Fibroblast of mammary gland (primary cell): Measurements from ENCODE around the gene ZSCAN5C.
"Not testable (repeated sequence)": the region's sequence is repeated elsewhere in the genome, so short reads cannot be mapped to it uniquely, and the experiment has no call there.

Experiments
- DNase-seq: peaks from one replicate; pipeline ENCODE4 v3.0.0-alpha.2; 2010; ENCODE audit warnings: low read depth
- H3K4me3 ChIP-seq: 2 replicates; pipeline ENCODE4 v1.5.1; 2011; ENCODE audit warnings: low read depth, mild to moderate bottlenecking, low read length, moderate library complexity; ENCODE audit not compliant: control insufficient read depth
- CTCF ChIP-seq: conservative IDR thresholded peaks from 2 replicates; pipeline ENCODE4 v1.5.1; 2011; ENCODE audit warnings: low read depth, low read length, inconsistent platforms; ENCODE audit not compliant: control insufficient read depth, insufficient read depth

The ZSCAN5C gene

GRCh38 chr19:56174086-56174485 is 28.0 kb upstream of the ZSCAN5C start:
- no peak for TF ChIP-seq CTCF

DNA sequence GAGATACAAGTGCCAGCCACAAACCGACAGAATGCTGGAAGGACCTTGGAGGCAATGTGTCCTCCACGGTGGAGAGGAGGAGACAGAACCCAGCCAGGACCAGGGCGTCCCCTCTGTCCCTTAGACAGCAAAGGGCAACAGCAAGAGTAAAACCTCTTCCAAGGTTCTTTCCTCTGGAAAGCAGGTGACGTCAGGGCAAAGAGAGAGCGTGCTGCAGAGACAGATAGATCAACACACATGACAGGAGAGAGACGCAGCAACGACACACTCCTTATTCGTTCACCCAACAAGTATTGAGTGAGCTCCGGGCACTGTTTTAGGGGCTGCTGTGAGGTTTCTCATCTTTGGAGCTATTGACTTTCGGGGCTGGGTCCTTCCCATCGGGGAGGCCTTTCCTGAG is 27.5 kb upstream of the ZSCAN5C start:
- H3K4me3 ChIP-seq, result no peak overlapping the region
- no peak for DNase-seq
- TF ChIP-seq CTCF, result no peak

More at GRCh38 chr19:56174086-56174485, 28.0 kb upstream of the ZSCAN5C start:
- no peak for DNase-seq
- no peak overlapping the region for H3K4me3 ChIP-seq

DNA sequence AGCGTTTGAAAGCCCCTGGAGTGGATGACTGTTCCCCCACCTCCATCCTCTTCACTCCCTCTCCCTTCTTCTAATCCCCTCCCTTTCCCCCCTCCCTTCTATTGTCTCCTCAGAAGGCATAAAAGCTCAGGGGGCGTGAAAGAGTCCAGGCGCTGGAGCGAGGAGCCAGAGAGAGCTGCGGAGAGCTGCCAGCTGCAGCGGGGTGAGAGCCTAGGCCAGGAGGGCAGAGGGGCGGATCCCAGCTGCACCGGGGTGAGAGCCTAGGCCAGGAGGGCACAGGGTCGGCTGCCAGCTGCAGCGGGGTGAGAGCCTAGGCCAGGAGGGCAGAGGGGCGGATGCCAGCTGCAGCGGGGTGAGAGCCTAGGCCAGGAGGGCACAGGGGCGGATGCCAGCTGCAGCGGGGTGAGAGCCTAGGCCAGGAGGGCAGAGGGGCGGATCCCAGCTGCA is 26.2 kb upstream of the ZSCAN5C start, which contains the start of gene GALP:
GALP (plus strand) TSS at position 148 of the 447 bp plus-strand sequence. CDS start 1,101 bp downstream, outside the sequence.
- not testable (repeated sequence) for H3K4me3 ChIP-seq, DNase-seq

GRCh38 chr19:56176310-56176709 is 25.8 kb upstream of the ZSCAN5C start:
- not testable (repeated sequence) for DNase-seq

GRCh38 chr19:56176881-56177280 is 25.2 kb upstream of the ZSCAN5C start:
- no peak for DNase-seq
- no peak for TF ChIP-seq CTCF
- no peak overlapping the region for H3K4me3 ChIP-seq

More at GRCh38 chr19:56176310-56176709, 25.8 kb upstream of the ZSCAN5C start:
- H3K4me3 ChIP-seq, result not testable (repeated sequence)

DNA sequence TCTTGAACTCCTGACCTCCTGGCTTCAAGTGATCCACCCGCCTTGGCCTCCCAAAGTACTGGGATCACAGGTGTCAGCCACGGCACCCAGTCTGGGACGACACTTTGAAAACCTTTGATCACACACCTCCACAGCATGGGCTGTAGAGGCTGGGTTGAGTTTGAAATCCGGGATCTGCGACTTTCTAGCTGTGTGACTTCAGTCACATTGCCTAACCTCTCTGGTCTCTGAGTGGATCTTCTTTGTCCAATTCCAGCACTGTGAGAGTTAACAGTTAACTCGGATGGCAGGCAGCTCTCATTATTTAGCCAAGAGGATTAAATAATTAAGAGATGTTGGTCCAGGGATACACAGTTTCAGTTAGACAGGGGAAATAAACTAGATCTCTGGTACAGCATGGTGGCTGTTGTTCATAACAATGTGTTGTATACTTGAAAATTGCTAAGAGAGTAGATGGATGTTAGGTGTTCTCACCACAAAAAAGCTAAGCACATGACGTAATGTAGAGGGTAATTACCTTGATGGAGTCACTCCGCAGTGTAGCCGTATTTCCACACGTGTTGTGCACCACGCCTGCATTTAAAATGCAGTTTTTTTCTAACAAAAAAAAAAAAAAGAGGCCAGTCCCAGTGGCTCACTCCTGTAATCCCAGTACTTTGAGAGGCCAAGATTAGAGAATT is 24.4 kb upstream of the ZSCAN5C start:
- DNase-seq, result no peak
- no peak overlapping the region for H3K4me3 ChIP-seq
- TF ChIP-seq CTCF, result no peak

DNA sequence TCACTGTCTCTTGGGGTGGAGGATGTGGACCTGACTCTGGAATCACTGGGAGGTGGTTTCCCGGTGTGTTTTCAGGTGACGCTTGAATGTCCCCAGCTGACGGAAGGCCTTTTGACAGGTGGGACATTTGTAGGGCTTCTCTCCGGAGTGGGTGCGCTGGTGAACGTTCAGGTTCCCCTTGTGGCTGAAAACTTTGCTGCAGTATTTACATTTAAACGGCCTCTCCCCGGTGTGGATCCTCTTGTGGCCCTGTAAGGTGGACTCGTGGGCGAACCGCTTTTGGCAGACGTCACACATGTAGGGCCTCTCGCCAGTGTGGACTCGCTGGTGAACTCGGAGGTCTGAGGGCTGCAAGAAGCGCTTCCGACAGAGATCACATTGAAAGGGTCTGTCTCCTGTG is 12.3 kb upstream of the ZSCAN5C start:
- no peak for DNase-seq
- H3K4me3 ChIP-seq, result no peak overlapping the region
- TF ChIP-seq CTCF, result no peak

DNA sequence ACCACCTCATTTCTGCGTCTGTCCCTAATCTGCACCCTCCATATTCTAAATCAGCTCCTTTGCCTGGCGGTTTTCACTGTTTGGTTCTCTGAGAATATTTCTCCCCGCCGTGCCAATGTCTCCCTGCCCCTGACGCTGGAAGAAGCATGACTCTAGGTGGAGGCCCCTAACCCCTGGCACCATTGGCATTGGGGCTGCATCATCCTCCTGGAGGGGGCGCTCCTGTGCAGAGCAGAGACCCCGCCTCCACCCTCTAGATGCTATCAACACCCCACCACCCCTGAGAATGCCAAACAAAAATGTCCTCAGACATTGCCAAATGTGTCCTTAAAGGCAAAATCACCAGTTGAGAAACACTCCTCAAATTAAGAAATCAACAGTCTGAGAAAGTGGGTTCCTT is 11.0 kb upstream of the ZSCAN5C start:
- TF ChIP-seq CTCF, result no peak
- no peak for DNase-seq
- H3K4me3 ChIP-seq, result no peak overlapping the region
